Fibroblast of mammary gland (primary cell): Measurements from ENCODE around the gene PPP2R2C.

Source experiments
- DNase-seq: peaks from one replicate; pipeline ENCODE4 v3.0.0-alpha.2; 2010; ENCODE audit warnings: low read depth
- H3K4me3 ChIP-seq: 2 replicates; pipeline ENCODE4 v1.5.1; 2011; ENCODE audit warnings: low read depth, mild to moderate bottlenecking, low read length, moderate library complexity; ENCODE audit not compliant: control insufficient read depth
- TF ChIP-seq, protein P1 (sequence below): conservative IDR thresholded peaks from 2 replicates; pipeline ENCODE4 v1.5.1; 2011; ENCODE audit warnings: low read depth, low read length, inconsistent platforms; ENCODE audit not compliant: control insufficient read depth, insufficient read depth

The PPP2R2C gene

DNA sequence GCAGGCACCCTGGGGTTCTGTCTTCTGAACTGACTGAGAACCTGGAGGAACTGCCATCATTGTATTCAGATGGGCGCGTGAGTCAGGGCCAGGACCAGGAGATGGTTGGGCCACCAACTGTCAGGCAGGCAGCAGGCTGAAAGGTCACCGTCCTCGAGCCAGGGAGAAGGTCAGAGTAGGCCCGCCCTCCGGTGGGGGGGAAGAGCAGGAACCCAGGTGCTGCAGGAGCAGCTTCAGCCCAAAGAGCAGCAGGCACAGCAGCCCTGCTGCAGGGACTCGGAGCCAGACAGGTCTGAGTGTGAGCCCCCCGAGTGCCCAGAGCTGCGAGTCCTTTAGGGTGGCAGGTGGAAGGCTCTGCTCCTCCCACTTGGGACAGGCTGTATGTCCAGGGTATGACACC lies 176.4 kb downstream of the PPP2R2C start:
- DNase-seq = no peak
- TF ChIP-seq, protein P1, sequence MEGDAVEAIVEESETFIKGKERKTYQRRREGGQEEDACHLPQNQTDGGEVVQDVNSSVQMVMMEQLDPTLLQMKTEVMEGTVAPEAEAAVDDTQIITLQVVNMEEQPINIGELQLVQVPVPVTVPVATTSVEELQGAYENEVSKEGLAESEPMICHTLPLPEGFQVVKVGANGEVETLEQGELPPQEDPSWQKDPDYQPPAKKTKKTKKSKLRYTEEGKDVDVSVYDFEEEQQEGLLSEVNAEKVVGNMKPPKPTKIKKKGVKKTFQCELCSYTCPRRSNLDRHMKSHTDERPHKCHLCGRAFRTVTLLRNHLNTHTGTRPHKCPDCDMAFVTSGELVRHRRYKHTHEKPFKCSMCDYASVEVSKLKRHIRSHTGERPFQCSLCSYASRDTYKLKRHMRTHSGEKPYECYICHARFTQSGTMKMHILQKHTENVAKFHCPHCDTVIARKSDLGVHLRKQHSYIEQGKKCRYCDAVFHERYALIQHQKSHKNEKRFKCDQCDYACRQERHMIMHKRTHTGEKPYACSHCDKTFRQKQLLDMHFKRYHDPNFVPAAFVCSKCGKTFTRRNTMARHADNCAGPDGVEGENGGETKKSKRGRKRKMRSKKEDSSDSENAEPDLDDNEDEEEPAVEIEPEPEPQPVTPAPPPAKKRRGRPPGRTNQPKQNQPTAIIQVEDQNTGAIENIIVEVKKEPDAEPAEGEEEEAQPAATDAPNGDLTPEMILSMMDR = no peak
- H3K4me3 ChIP-seq = no peak overlapping the region

DNA sequence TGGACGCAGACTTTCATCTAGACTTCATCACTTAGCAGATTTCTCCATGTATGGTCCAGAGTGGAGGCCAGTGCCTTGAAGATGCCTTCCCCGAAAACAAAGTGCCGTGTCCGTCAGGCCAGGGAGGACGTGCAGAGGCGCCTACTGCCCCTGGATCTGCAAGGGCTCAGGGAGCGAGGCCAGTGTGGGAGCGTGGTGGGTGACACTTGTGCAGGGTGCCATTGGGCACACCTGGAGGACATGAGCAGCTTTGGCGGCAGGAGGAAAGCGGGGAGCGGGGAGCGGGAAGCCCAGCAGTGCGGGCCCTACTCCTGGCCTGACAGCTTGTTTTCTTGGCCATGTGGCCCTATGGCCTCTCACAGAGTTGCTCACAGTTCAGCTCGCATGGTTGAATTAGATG lies 176.9 kb downstream of the PPP2R2C start:
- TF ChIP-seq, protein P1 = no peak
- no peak overlapping the region for H3K4me3 ChIP-seq

DNA sequence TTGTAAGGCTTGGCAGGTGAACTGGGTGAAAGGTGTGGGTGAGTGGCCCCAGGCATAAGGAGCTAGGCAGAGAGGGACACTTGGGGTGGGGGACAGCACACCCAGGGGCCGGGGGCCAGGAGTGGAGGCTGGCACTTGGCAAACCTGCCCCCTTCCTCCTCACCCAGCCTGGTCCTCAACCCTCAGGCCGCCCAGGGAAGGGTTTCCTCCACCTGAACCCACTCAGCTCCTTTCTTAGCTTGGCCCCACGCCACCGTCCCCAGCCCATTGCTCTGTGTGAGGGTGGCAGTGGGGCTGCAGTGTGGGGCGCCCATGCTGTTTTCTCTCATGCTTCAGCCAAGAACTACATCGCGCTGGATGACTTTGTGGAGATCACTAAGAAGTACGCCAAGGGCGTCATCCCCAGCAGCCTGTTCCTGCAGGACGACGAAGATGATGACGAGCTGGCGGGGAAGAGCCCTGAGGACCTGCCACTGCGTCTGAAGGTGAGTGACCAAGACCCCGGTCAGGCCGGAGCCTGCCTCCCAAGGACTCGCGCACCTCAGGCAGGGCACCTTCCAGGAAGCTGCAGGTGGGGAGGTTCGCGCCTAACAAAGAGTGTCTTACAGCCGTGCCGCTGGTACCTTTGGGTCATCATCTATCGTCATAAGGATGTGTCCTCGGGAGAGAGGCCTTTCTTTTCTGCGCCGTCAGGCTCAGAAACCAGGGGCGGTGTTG lies 177.6 kb downstream of the PPP2R2C start:
- H3K4me3 ChIP-seq = no peak overlapping the region
- no peak for DNase-seq
- TF ChIP-seq, protein P1 = no peak

More for the DNA sequence above, 176.9 kb downstream of the PPP2R2C start:
- DNase-seq = no peak

DNA sequence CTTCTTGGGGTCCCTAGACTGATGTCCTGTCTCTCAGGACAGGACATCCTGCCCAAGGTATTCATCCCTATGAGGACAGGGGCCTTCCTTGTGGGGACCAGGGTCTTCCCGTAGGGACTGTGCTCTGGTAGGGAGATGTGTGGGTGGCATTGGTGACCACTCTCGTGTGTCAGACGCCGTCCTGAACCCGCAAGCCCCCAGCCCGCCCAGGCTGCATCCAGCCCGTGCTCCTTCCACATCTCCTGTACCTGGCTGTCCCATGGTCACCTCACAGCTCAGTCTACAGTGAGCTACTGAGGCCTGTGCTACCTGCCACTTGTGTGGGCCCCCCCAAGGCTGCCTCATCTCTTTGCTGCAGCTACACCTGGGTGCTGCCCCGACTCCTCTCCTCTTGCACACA lies 178.8 kb downstream of the PPP2R2C start:
- H3K4me3 ChIP-seq = no peak overlapping the region

DNA sequence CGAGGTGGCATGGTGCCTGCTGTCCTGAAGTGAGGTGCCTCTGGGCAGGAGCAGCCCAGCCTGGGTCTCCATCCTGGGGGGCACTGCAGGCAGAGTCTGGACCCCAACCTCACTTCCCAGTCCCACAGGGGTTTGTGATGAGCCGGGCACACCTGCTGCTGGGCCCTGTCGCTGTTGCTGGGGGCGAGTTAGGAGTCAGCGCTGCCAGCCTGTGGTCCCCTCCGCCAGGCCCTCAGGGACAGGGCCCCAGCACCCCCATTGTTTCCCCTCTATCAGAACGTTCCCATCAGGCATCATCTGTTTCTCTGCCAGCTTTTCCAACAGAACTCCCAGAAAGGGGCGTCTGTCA lies 179.3 kb downstream of the PPP2R2C start:
- no peak for DNase-seq
- no peak overlapping the region for H3K4me3 ChIP-seq
- TF ChIP-seq, protein P1 = no peak

More for the DNA sequence above, 178.8 kb downstream of the PPP2R2C start:
- no peak for DNase-seq
- TF ChIP-seq, protein P1 = no peak

DNA sequence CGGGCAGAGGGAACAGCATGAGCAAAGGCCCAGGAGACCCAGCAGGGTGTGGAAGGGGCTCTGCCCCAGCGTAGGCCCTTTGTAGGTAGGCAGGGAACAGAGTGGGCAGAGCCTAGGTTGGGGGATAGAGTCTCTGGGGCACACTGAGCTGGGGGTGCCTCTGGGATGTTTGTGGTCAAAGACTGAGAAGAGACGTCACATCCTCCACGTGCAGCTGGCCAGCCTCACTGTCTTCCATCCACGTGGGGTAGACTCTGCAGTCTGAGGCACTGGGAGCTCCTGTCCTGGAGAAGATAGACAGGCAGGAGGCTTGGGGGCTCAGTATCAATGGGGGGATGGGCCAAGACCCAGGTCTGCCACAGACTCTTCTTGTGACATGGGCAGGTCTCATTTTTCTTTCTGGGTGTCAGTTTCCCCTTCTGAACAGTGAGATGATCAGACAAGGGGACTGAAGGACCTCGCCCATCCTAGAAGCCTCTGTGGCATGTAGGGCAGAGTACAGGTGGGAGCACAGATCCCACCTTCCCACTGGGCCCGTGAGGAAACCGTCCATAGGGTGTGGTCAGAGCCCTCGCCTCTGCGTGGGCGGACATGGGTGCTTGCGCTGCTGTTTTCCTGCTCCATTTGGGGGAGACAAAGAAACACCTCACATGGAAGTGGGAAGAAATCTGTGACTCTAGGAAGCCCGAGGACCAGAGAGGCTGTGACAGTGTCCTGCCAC lies 179.9 kb downstream of the PPP2R2C start:
- DNase-seq = no peak
- TF ChIP-seq, protein P1 = no peak
- no peak overlapping the region for H3K4me3 ChIP-seq
